Colonic mucosa (tissue), 4 donors: ENCODE data around the gene TMEM141. TPM values are rescaled to one million over a fixed set of nuclear protein-coding genes. Genes with fewer than 3 reads are reported as not detected.

Source experiments
- DNase-seq: peaks from one replicate; pipeline ENCODE4 v3.0.0-alpha.2; 2020
- H3K27ac ChIP-seq: fragments of 200-600 bp; one replicate; pipeline ENCODE4 v1.8.0; 2021
- H3K27me3 ChIP-seq: fragments of 200-600 bp; one replicate; pipeline ENCODE4 v1.8.0; 2021
- H3K36me3 ChIP-seq: fragments of 200-600 bp; one replicate; pipeline ENCODE4 v1.8.0; 2021
- H3K4me1 ChIP-seq: fragments of 200-600 bp; one replicate; pipeline ENCODE4 v1.8.0; 2021; ENCODE audit warnings: mild to moderate bottlenecking
- H3K4me3 ChIP-seq: fragments of 200-600 bp; one replicate; pipeline ENCODE4 v1.8.0; 2021
- H3K9ac ChIP-seq, 2 donors: one replicate each; pipeline ENCODE4 v1.7.0; 2013; ENCODE audit warnings: control low read depth in 2 of 2, low read depth in 2 of 2, low read length in 2 of 2
- H3K9me3 ChIP-seq: fragments of 200-600 bp; one replicate; pipeline ENCODE4 v1.8.0; 2021
- CTCF ChIP-seq: fragments of 200-600 bp; IDR thresholded peaks from one replicate; pipeline ENCODE4 v1.8.0; 2022; ENCODE audit warnings: antibody characterized with exemption, mild to moderate bottlenecking
- intact Hi-C: fragments of 100-400 bp; cut with DNase I; formaldehyde crosslinking; loops from one replicate; pipeline ENCODE4 v1.14.1; 2022
- total RNA-seq, 2 donors: library from RNA; stranded (reverse); fragmentation: NEBNext Ultra II Directional in 1 of 2; extraction: Animal tissue kit (Norgen Biotek cat#: 25700) in 1 of 2; gene quantifications; one replicate each; pipeline ENCODE4 v1.2.1, GENCODE V29; 2021
- donor health status: healthy.
- donor health status: DM: no; HTN: no; CAD: no.
- donor health status: DM: no; HTN: no; CAD: no.

Gene TMEM141
- total RNA-seq, 2 donors from 2014 or later: 236 to 366 TPM

- H3K9me3 ChIP-seq: no peaks in the 10 kb centered on the region
- no peaks in the 10 kb centered on the region for H3K27me3 ChIP-seq
- no peaks in the 10 kb centered on the region for H3K36me3 ChIP-seq
- H3K4me1 ChIP-seq: no peaks in the 10 kb centered on the region
- intact Hi-C loops: no loop called here
- no peak overlapping the region for H3K27ac ChIP-seq
- no peak overlapping the region for H3K4me3 ChIP-seq
- no peak for DNase-seq
- TF ChIP-seq CTCF: no peak
- no peak overlapping the region for H3K9ac ChIP-seq
These were observed 32.2 kb downstream of the TMEM141 start for GRCh38 chr9:136823136-136824046.

GRCh38 chr9:136824496-136825225 is 33.5 kb downstream of the TMEM141 start:
- Histone ChIP-seq H3K4me3 (no peak overlapping the region), H3K27ac (no peak overlapping the region), H3K9ac (no peak overlapping the region), H3K27me3 (no peaks in the 10 kb centered on the region), H3K4me1 (no peaks in the 10 kb centered on the region), H3K9me3 (no peaks in the 10 kb centered on the region), H3K36me3 (peaks cover 3% of the 10 kb centered on the region)
- TF ChIP-seq CTCF: no peak
- DNase-seq: no peak
- intact Hi-C loops: no loop called here

GRCh38 chr9:136825295-136826187 is 34.4 kb downstream of the TMEM141 start:
- Histone ChIP-seq H3K4me1 (no peaks in the 10 kb centered on the region), H3K36me3 (peaks cover 12% of the 10 kb centered on the region), H3K9me3 (no peaks in the 10 kb centered on the region), H3K4me3 (no peak overlapping the region), H3K9ac (no peak overlapping the region), H3K27ac (no peak overlapping the region), H3K27me3 (no peaks in the 10 kb centered on the region)
- no peak for DNase-seq
- intact Hi-C loops: no loop called here
- no peak for TF ChIP-seq CTCF

GRCh38 chr9:136826188-136826541 is 35.0 kb downstream of the TMEM141 start:
- no peak overlapping the region for H3K9ac ChIP-seq
- peaks cover 12% of the 10 kb centered on the region for H3K36me3 ChIP-seq
- no peak overlapping the region for H3K27ac ChIP-seq
- H3K4me3 ChIP-seq: no peak overlapping the region
- TF ChIP-seq CTCF: no peak
- intact Hi-C loops: no loop called here
- no peaks in the 10 kb centered on the region for H3K27me3 ChIP-seq
- DNase-seq: no peak
- no peaks in the 10 kb centered on the region for H3K9me3 ChIP-seq
- H3K4me1 ChIP-seq: no peaks in the 10 kb centered on the region
